Vagina (tissue), 2 donors: ENCODE results near the gene EFEMP2.

Experiments used
- CTCF ChIP-seq, 3 experiments: fragments of 450-650 bp in 2 of 3; fragments of 200-600 bp in 1 of 3; sonication (generic) in 1 of 3; IDR thresholded peaks; one replicate each; pipeline ENCODE4 v1.5.1; 2017 to 2019; ENCODE audit warnings: antibody characterized with exemption in 3 of 3, mild to moderate bottlenecking in 2 of 3, moderate library complexity in 2 of 3
- POLR2A ChIP-seq, 2 donors: fragments of 450-650 bp; IDR thresholded peaks; one replicate each; pipeline ENCODE4 v1.6.1; 2017; ENCODE audit warnings: antibody characterized with exemption in 2 of 2, mild to moderate bottlenecking in 2 of 2, moderate library complexity in 2 of 2
- POLR2AphosphoS5 ChIP-seq, 2 donors: sonication (generic); formaldehyde crosslinking; IDR thresholded peaks; one replicate each; pipeline ENCODE4 v1.9.0; 2017; ENCODE audit warnings: antibody characterized with exemption in 2 of 2, mild to moderate bottlenecking in 2 of 2, low read depth in 1 of 2; ENCODE audit not compliant: insufficient read depth in 1 of 2

GRCh38 chr11:65906602-65907001, 34.0 kb upstream of the EFEMP2 start:
- no peak for TF ChIP-seq CTCF (IDR thresholded peaks at IDR 0.05)
- TF ChIP-seq POLR2AphosphoS5 (IDR thresholded peaks at IDR 0.05; ENCODE audit: insufficient read depth in 1 of 2, low read depth in 1 of 2) = no peak
- no peak for TF ChIP-seq POLR2A (IDR thresholded peaks at IDR 0.05)
